GM12874 (cell line): ENCODE measurements around the gene FBXL15.
A peak's percentile ranks its signal among the peaks of the same experiment; 100 is the strongest.

ENCODE experiments used
- TF ChIP-seq, protein P1 (sequence below): IDR thresholded peaks from 2 replicates; pipeline ENCODE4 v1.5.1; 2011; ENCODE audit warnings: low read depth, mild to moderate bottlenecking, control low read depth, low read length, moderate library complexity; ENCODE audit not compliant: insufficient read depth

Gene FBXL15

DNA sequence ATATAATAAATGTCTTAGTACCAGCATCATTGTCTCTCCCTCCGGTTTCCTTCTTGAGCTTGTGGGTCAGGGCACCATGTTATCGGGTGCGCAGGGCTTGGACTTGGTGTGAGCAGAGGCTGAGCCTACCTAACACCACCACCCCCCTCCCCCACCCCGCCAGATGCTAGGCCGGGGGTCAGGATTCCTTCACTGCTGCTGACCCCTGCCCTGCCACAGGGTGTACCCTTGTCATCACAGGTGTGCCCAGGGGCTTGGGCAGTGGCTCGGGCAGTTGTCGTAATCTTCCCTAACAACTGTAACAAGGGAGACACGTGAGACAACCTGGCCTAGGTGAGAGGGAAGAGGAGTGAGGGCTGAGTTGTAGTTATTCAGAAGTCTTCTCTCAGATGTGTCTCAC lies 37.8 kb upstream of the FBXL15 start:
- TF ChIP-seq, protein P1, sequence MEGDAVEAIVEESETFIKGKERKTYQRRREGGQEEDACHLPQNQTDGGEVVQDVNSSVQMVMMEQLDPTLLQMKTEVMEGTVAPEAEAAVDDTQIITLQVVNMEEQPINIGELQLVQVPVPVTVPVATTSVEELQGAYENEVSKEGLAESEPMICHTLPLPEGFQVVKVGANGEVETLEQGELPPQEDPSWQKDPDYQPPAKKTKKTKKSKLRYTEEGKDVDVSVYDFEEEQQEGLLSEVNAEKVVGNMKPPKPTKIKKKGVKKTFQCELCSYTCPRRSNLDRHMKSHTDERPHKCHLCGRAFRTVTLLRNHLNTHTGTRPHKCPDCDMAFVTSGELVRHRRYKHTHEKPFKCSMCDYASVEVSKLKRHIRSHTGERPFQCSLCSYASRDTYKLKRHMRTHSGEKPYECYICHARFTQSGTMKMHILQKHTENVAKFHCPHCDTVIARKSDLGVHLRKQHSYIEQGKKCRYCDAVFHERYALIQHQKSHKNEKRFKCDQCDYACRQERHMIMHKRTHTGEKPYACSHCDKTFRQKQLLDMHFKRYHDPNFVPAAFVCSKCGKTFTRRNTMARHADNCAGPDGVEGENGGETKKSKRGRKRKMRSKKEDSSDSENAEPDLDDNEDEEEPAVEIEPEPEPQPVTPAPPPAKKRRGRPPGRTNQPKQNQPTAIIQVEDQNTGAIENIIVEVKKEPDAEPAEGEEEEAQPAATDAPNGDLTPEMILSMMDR = no peak

DNA sequence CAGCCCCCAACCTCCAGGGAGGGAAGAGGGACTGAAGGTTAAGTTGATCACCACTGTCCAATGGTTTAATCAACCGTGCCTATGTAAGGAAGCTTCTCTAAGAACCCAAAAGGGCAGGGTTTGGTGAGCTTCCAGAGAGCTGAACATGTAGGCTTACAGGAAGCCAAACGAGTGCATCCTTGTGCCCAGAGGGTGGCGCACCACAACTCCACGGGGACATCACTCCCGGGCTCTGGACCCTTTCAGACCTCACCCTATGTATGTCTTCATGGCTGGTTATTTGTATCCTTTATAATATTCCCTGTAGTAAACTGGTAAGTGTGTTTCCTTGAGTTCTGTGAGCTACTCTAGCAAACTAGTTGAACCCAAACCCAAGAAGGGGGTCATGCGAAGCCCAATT lies 36.6 kb upstream of the FBXL15 start:
- TF ChIP-seq, protein P1 = no peak

DNA sequence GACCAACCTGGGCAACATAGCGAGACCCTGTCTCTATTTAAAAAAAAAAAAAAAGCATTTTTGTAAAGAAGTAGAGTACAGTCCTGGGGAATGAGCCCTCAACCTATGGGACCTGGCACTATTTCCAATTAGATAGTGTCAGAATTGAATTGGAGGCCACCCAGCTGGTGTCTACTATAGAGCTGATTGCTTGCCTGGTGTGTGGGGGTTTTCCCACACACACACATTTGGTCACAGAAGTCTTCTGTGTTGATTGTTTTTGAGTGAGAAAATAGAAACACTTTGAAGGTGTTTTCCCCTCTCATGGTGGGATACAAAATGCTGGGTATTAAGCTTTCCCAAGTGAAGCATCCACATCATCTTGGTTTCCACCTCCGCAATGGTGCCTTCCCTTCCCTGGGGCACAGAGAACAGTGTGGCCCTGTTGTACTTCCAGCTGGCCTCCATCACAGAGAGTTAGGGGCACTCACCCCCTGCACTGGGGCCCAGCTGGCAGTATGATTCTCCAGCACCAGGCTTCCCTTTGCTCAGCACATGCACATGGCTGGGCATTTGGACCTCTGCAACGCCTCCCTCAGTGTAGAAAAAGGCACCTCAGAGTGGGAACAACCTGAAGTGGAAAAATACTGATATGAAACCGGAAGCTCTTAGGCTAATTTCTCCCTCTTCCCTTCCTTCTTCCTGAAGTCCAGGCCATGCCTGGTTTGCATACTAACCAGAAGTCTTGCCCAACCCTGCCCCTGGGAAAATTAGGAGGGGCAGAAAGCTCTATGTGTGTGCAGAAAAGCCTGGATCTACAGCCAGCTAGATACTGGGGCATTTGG lies 35.8 kb upstream of the FBXL15 start:
- TF ChIP-seq, protein P1 = no peak

DNA sequence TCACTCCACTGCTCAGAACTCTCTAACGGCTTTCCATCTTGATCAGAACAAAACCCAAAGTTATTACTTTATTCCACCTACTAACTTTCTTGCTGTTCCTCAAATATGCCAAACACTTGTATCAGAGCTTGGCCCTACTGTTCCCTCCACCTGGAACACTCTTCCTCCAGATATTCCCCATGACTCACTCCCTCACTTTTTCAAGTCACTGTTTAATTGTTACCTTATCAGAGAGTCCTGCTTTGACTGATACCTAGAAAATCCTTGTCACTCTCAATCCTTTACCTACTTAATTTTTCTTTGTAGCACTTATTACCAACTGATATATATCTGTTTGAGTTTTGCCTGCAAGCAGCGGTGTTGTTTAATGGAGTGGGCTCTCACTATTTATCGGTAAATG lies 30.7 kb upstream of the FBXL15 start:
- TF ChIP-seq, protein P1 = no peak

DNA sequence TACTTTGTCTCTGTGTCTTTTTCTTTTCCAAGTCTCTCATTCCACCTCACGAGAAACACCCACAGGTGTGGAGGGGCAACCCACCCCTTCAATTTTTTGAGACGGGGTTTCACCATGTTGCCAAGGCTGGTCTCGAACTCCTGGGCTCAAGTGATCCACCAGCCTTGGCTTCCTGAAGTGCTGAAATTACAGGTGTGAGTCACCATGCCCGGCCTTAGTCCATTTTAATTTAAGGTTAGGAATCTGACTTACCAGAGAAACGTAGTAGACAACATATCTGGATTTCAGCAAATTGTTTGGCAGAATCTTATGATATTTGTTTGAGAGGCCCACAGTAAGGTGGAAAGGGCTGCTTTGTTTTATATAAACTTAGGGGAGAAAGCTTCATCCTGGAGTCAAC lies 28.3 kb upstream of the FBXL15 start:
- TF ChIP-seq, protein P1 = no peak

DNA sequence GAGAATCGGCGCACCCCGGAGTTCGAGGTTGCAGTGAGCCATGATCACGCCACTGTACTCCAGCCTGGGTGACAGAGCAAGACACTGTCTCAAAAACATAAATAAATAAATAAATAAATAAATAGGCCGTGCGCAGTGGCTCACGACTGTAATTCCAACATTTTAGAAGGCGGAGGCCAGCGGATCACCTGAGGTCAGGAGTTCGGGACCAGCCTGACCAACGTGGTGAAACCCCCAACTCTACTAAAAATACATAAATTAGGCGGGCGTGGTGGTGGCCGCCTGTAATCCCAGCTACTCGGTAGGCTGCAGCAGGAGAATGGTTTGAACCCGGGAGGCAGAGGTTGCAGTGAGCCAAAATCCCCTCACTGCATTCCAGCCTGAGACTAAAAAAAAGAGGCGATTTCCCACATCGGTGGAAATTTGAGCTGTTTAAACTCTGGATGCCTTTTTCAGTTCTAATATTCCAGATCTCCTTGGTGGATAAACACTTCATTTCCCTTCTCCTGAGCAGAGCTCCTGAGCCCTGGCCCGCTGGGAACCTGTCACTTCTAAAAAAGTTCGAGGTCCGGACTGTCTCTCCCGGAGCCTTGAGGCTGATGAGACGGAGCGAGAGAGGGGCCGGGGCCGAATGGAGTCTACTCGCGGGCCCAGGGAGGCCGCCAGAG lies 27.1 kb upstream of the FBXL15 start:
- TF ChIP-seq, protein P1 = no peak; the same call in 1 of the 2 replicates

DNA sequence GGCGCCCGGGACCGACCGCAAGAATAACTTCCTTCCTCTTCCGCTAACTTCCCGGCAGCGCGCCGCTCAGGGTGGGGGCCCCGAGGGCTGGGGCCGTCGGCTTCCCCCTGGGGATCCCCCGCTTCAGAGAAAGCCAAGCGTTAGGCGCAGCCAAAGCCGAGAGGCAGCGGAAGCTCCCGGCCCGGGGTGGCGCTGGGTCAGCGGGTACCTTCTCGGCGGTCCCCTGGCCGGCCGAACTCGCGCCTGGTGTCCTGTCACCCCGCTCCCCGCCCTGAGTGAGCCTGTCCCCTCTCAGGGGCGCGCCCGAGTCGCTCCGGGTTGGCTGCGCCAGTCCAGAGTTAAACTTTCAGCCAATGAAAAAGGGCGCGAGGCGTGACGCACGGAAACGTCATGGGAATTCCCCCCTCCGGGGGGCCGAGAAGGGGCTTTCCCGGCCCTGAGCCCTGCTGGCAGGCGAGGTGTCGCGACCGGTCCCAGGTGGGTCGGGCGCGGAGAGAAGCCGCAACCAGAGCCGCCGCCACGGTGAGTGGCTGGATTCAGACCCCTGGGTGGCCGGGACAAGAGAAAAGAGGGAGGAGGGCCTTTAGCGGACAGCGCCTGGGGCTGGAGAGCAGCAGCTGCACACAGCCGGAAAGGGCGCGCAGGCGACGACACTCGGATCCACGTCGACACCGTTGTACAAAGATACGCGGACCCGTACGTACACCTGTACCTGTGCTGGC lies 26.4 kb upstream of the FBXL15 start:
- TF ChIP-seq, protein P1 = peak; percentile 88; the same call in 1 of the 2 replicates
